HG03460 (cell line): Measurements from ENCODE around the gene STK38L.
"Not testable (repeated sequence)": the region's sequence is repeated elsewhere in the genome, so short reads cannot be mapped to it uniquely, and the experiment has no call there.

ENCODE experiments used
- ATAC-seq: cut with Tn5 transposase; IDR thresholded peaks from one replicate; pipeline ENCODE4 v1.9.1; 2021; ENCODE audit not compliant: unreplicated experiment

Gene STK38L

GRCh38 chr12:27226407-27226929 is 17.6 kb upstream of the STK38L start:
- ATAC-seq: no peak

GRCh38 chr12:27229367-27229766 is 14.7 kb upstream of the STK38L start:
- ATAC-seq: no peak

- not testable (repeated sequence) for ATAC-seq
Measured at GRCh38 chr12:27231374-27231773, 12.7 kb upstream of the STK38L start.

- no peak for ATAC-seq
Measured at GRCh38 chr12:27233814-27234213, 10.3 kb upstream of the STK38L start.

- ATAC-seq: no peak
Measured at GRCh38 chr12:27236498-27236897, 7.6 kb upstream of the STK38L start.

- ATAC-seq: peak; percentile 77
Measured at GRCh38 chr12:27237790-27238771, 6.0 kb upstream of the STK38L start.

GRCh38 chr12:27243006-27243405 is 1.1 kb upstream of the STK38L start:
- ATAC-seq: no peak

- no peak for ATAC-seq
Measured at GRCh38 chr12:27244689-27245488, 803 bp downstream of the STK38L start.

GRCh38 chr12:27246141-27246540 is 2.1 kb downstream of the STK38L start:
- ATAC-seq: no peak

- ATAC-seq: no peak
Measured at GRCh38 chr12:27246774-27247173, 2.7 kb downstream of the STK38L start.

- no peak for ATAC-seq
Measured at GRCh38 chr12:27252934-27253333, 8.8 kb downstream of the STK38L start.

- ATAC-seq: no peak
Measured at GRCh38 chr12:27253347-27253746, 9.3 kb downstream of the STK38L start.

- no peak for ATAC-seq
Measured at GRCh38 chr12:27255806-27256205, 11.7 kb downstream of the STK38L start.

GRCh38 chr12:27257104-27257843 is 13.2 kb downstream of the STK38L start:
- ATAC-seq: no peak

- no peak for ATAC-seq
Measured at GRCh38 chr12:27260746-27261145, 16.7 kb downstream of the STK38L start.

- ATAC-seq: no peak
Measured at GRCh38 chr12:27261866-27262265, 17.8 kb downstream of the STK38L start.

- no peak for ATAC-seq
Measured at GRCh38 chr12:27270148-27270547, 26.1 kb downstream of the STK38L start.

- ATAC-seq: no peak
Measured at GRCh38 chr12:27271206-27271605, 27.1 kb downstream of the STK38L start.

- ATAC-seq: no peak
Measured at GRCh38 chr12:27272373-27273028, 28.4 kb downstream of the STK38L start.

GRCh38 chr12:27273114-27273513 is 29.0 kb downstream of the STK38L start:
- no peak for ATAC-seq
